ENCODE data around the gene OXA1L.

The OXA1L gene

GRCh38 chr14:22820731-22821130 lies 54.2 kb downstream of the OXA1L start:
- Mint-ChIP-seq H3K27ac (no peak overlapping the region), H3K9me3 (no peaks in the 10 kb centered on the region), H3K4me3 (no peak overlapping the region), H3K36me3 (ENCODE audit: low read depth) (no peaks in the 10 kb centered on the region), H3K4me1 (peaks cover 27% of the 10 kb centered on the region), H3K27me3 (peaks cover 12% of the 10 kb centered on the region)
- ATAC-seq, result no peak
- DNase-seq, result no peak

GRCh38 chr14:22821193-22822015 lies 54.9 kb downstream of the OXA1L start:
- DNase-seq (no peak), ATAC-seq (no peak)
- Mint-ChIP-seq H3K27ac (no peak overlapping the region), H3K36me3 (ENCODE audit: low read depth) (no peaks in the 10 kb centered on the region), H3K9me3 (no peaks in the 10 kb centered on the region), H3K4me3 (no peak overlapping the region), H3K27me3 (peaks cover 14% of the 10 kb centered on the region), H3K4me1 (peaks cover 27% of the 10 kb centered on the region)

GRCh38 chr14:22822016-22822570 lies 55.6 kb downstream of the OXA1L start:
- peaks cover 14% of the 10 kb centered on the region for H3K27me3 Mint-ChIP-seq
- H3K36me3 Mint-ChIP-seq (ENCODE audit: low read depth), result no peaks in the 10 kb centered on the region
- ATAC-seq (no peak), DNase-seq (no peak)
- H3K9me3 Mint-ChIP-seq, result no peaks in the 10 kb centered on the region
- H3K4me1 Mint-ChIP-seq, result peaks cover 27% of the 10 kb centered on the region
- no peak overlapping the region for H3K27ac Mint-ChIP-seq
- H3K4me3 Mint-ChIP-seq, result peak overlapping the region; percentile 69

All from activated naive CD8-positive, alpha-beta T cell treated with anti-CD3 and anti-CD28 coated beads, Interleukin-2, amount 50 U/mL, for 24 hours (primary cell).